Muscle layer of colon (tissue), 2 donors: Measurements from ENCODE around the gene IFNE.

Experiments used
- H3K27ac ChIP-seq: one replicate; pipeline ENCODE4 v1.7.0; 2013; ENCODE audit warnings: low read depth, mild to moderate bottlenecking, low read length, moderate library complexity
- H3K27me3 ChIP-seq, 2 donors: one replicate each; pipeline ENCODE4 v1.7.0; 2013; ENCODE audit warnings: low read length in 2 of 2, mild to moderate bottlenecking in 2 of 2; ENCODE audit not compliant: insufficient read depth in 2 of 2, control insufficient read depth in 1 of 2
- H3K36me3 ChIP-seq: one replicate; pipeline ENCODE4 v1.7.0; 2013; ENCODE audit warnings: mild to moderate bottlenecking, low read length; ENCODE audit not compliant: insufficient read depth
- H3K4me1 ChIP-seq: one replicate; pipeline ENCODE4 v1.7.0; 2013; ENCODE audit warnings: mild to moderate bottlenecking, low read length; ENCODE audit not compliant: insufficient read depth
- H3K4me3 ChIP-seq, 2 donors: one replicate each; pipeline ENCODE4 v1.7.0; 2013; ENCODE audit warnings: low read length in 2 of 2, low read depth in 1 of 2, mild to moderate bottlenecking in 1 of 2, moderate library complexity in 1 of 2
- H3K9ac ChIP-seq: one replicate; pipeline ENCODE4 v1.7.0; 2013; ENCODE audit warnings: low read length
- H3K9me3 ChIP-seq: one replicate; pipeline ENCODE4 v1.7.0; 2013; ENCODE audit warnings: mild to moderate bottlenecking, low read length
- donor health status: abdominal sarcoma.
- donor health status: Adenocarcinoma of cecum.

The IFNE gene

DNA sequence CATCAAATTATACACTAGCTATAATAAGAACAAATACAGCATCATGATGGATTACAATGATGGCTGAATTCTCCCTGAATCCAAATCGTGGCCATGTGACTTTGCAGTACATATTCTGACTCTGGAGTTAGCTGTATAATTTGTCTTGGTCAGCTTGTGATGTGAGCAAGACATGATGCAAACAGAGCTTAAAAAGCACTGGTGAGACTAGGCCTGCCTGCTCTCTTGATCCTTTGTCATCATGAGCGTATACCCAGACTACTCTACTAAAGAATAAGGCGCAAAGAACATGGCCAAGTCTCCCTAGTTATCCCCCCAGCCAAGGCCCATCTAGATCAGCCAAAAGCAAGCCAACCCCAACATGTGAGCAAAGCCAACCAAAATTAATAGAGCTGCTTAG, 34.7 kb upstream of the IFNE start:
- no peaks in the 10 kb centered on the region for H3K36me3 ChIP-seq
- H3K27ac ChIP-seq: no peak overlapping the region
- no peaks in the 10 kb centered on the region for H3K9me3 ChIP-seq
- no peak overlapping the region for H3K9ac ChIP-seq
- no peaks in the 10 kb centered on the region for H3K4me1 ChIP-seq
- no peaks in the 10 kb centered on the region for H3K27me3 ChIP-seq
- H3K4me3 ChIP-seq: no peak overlapping the region

GRCh38 chr9:21513431-21513830, 31.3 kb upstream of the IFNE start:
- H3K27ac ChIP-seq: no peak overlapping the region
- H3K27me3 ChIP-seq: no peaks in the 10 kb centered on the region
- H3K4me3 ChIP-seq: no peak overlapping the region
- no peaks in the 10 kb centered on the region for H3K9me3 ChIP-seq
- no peaks in the 10 kb centered on the region for H3K4me1 ChIP-seq
- no peak overlapping the region for H3K9ac ChIP-seq
- H3K36me3 ChIP-seq: no peaks in the 10 kb centered on the region

DNA sequence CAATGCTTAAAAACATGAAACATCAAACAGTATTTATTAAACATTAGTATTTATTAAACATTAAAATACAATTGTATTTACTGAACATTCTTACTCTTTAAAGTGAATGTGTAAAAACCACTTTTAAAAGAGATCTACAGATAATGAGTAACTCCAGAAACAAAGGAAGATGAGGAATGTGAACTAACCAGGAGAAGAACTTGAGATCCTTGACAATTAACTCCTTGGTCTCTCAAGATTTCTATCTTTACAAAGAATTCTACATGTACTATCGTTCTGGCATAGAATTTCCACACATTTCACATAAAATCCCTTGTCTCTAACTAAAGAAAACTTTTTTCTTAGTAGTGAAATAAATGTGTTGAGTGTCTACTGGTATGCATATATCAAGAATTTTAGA, 28.7 kb upstream of the IFNE start:
- Histone ChIP-seq H3K36me3 (no peaks in the 10 kb centered on the region), H3K9me3 (no peaks in the 10 kb centered on the region), H3K27ac (no peak overlapping the region), H3K27me3 (no peaks in the 10 kb centered on the region), H3K4me1 (no peaks in the 10 kb centered on the region), H3K9ac (no peak overlapping the region), H3K4me3 (no peak overlapping the region)

GRCh38 chr9:21507483-21507790, 25.3 kb upstream of the IFNE start:
- Histone ChIP-seq H3K9me3 (no peaks in the 10 kb centered on the region), H3K27me3 (no peaks in the 10 kb centered on the region), H3K27ac (no peak overlapping the region), H3K36me3 (no peaks in the 10 kb centered on the region), H3K9ac (no peak overlapping the region), H3K4me3 (no peak overlapping the region), H3K4me1 (no peaks in the 10 kb centered on the region)

DNA sequence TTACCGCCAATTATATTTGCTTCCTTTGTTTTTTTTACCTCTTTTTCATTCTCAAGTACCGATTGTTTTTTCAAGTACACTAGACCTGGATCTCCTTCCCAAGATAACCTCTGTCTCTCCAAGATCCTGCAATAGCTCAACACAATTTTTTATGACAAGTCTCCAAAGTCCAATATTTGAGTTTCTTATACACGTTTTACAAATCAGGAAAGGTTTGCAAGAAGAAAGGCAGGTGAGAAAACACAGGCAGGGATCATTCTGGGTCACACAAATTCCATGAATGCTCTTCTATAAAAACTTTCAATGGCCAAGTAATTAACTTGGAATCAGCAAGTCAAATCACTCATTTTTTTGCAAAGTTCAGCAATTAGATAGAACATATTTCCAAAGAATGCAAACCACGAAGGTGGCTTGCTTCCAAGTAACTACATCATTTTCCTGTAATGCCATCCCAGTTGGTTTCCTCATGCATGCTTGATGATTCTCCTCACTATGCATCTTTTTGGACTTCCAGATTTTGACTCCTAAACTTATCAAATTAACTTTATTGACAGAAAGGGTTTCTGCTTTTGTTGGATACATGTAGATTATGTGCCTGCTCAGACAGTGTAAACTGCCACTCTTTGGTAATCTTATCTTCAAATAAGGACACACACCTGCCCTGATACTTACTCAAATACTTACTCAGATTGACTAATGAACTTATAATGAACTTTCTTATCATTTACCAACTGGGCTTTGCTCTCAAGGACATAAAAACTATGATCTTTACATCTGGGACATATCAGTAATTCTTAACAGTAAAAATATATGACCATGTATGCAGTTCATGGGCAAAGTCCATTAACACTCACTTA, 24.7 kb upstream of the IFNE start:
- no peaks in the 10 kb centered on the region for H3K4me1 ChIP-seq
- no peak overlapping the region for H3K9ac ChIP-seq
- no peak overlapping the region for H3K4me3 ChIP-seq
- H3K9me3 ChIP-seq: no peaks in the 10 kb centered on the region
- H3K27me3 ChIP-seq: no peaks in the 10 kb centered on the region
- no peak overlapping the region for H3K27ac ChIP-seq
- H3K36me3 ChIP-seq: no peaks in the 10 kb centered on the region

DNA sequence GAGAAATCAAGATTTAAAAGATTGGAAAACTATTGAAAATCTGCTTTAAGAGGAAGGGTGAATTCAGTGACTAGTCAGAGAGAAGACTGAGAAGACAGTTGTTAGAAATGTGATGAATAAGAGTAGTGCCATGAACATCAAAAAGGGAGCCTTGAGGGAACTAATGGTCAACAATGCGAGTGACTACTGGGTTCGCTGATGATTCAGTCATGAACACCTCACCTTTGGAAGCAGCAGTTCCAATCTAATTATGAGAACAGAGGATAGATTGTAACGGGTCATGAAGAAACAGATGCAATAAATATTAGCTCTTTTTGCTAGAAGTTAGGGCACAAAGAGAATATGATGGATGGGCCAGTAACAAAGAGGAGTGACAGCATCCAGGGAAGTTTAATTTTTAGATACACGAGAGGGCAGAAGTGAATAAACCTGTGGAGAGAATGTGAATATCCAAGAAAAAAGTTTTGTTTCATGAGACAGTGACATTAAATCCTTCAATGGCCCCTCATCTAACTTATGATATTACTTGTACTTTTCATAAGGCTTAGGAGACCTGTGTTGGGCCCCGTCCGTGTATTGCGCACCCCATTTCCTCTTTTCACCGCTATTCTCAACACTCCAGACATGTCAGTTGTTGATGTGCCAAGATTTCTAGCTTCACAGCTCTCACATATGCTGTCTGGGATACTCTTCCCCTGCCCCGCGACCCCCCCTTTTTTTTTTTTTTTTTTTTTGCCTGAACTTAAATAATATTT, 23.5 kb upstream of the IFNE start:
- Histone ChIP-seq H3K36me3 (no peaks in the 10 kb centered on the region), H3K9me3 (no peaks in the 10 kb centered on the region), H3K27ac (no peak overlapping the region), H3K4me3 (no peak overlapping the region), H3K9ac (no peak overlapping the region), H3K4me1 (no peaks in the 10 kb centered on the region), H3K27me3 (no peaks in the 10 kb centered on the region)

DNA sequence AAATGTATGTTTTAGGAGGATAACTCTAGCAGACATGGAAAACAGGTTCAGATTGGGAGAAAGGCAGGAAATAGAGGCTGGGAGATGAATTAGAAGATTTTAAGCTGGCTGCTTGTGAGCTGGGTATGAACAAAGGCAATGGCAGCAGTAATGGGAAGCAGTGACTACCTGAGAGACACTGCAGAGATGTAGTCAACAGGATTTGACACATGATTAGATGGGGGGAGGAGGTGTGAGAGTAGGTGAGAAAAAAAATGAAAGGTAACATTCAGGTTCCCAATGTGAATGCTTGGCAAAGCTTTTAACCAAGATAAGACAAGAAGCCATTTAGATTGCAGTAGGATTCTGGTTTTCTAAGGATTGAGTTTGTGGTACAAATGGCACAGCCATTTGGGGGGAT, 22.8 kb upstream of the IFNE start:
- no peak overlapping the region for H3K9ac ChIP-seq
- H3K36me3 ChIP-seq: no peaks in the 10 kb centered on the region
- H3K9me3 ChIP-seq: no peaks in the 10 kb centered on the region
- H3K27ac ChIP-seq: no peak overlapping the region
- H3K4me1 ChIP-seq: no peaks in the 10 kb centered on the region
- no peak overlapping the region for H3K4me3 ChIP-seq
- H3K27me3 ChIP-seq: no peaks in the 10 kb centered on the region

DNA sequence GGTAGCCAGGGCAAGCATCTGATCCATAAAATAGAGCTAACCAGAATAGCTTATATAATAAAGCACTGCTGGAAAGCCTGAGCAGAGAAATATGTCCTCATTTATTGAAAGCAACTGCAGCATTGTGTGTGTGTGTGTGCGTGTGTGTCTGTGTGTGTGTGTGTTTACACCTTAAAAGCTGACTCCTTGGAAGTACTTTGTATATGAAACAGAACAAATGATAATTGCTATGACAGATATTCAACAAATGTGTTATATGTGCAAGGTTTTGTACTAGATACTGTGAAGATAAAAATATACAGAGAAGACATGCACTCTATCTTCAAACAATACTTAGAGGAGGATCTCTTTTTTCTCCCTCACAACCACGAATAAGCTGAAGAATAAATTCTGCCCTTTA, 22.0 kb upstream of the IFNE start:
- Histone ChIP-seq H3K9ac (no peak overlapping the region), H3K27me3 (no peaks in the 10 kb centered on the region), H3K9me3 (no peaks in the 10 kb centered on the region), H3K4me3 (no peak overlapping the region), H3K27ac (no peak overlapping the region), H3K4me1 (no peaks in the 10 kb centered on the region), H3K36me3 (no peaks in the 10 kb centered on the region)

DNA sequence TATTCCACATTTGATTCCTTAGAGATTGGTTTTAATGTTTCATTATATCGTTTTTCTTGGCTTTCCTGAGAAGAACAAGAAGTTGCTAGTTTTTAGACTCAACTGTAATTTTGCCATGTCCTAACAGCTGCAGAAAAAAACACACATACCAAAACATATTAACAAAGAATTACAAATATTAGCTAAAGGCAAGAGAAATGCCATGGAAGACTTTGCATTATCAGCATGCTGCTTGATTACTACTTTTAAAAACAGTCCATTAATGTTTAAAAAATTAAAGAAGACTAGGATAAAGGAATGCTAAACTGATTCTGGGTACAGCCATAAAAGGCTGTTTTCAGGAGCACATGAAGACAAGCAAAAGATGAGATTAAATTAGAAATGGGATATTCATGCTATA, 20.5 kb upstream of the IFNE start:
- H3K9ac ChIP-seq: no peak overlapping the region
- H3K36me3 ChIP-seq: no peaks in the 10 kb centered on the region
- H3K27me3 ChIP-seq: no peaks in the 10 kb centered on the region
- no peaks in the 10 kb centered on the region for H3K9me3 ChIP-seq
- no peak overlapping the region for H3K4me3 ChIP-seq
- H3K27ac ChIP-seq: no peak overlapping the region
- no peaks in the 10 kb centered on the region for H3K4me1 ChIP-seq

- H3K4me1 ChIP-seq: no peaks in the 10 kb centered on the region
- no peak overlapping the region for H3K9ac ChIP-seq
- no peak overlapping the region for H3K27ac ChIP-seq
- no peaks in the 10 kb centered on the region for H3K36me3 ChIP-seq
- H3K27me3 ChIP-seq: no peaks in the 10 kb centered on the region
- no peak overlapping the region for H3K4me3 ChIP-seq
- H3K9me3 ChIP-seq: no peaks in the 10 kb centered on the region
These were observed 17.8 kb upstream of the IFNE start for GRCh38 chr9:21499912-21500311.

DNA sequence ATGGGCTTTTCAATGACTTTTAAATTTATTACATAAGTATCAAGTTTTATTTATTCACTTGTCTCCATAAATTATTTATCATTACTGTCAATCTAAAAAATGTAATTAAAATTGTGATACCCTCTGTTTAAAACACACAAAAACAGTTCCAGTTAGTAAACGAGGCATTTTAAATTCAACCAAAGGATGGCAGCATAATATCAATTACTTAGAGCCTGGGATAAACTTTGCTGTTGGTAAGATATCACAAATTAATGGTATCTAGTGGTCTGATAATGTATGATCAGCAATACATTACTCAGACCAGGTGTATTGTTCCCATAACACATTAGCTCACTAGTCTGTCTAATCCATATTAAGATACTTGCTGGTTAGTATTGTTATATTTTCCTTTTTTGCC, 9.6 kb upstream of the IFNE start:
- Histone ChIP-seq H3K4me1 (no peaks in the 10 kb centered on the region), H3K27ac (no peak overlapping the region), H3K27me3 (no peaks in the 10 kb centered on the region), H3K4me3 (no peak overlapping the region), H3K36me3 (no peaks in the 10 kb centered on the region), H3K9ac (no peak overlapping the region), H3K9me3 (no peaks in the 10 kb centered on the region)
